H1 (cell line): Measurements from ENCODE around the gene SEMA4D. TPM values are rescaled to one million over a fixed set of nuclear protein-coding genes. Genes with fewer than 3 reads are reported as not detected.

Experiments used
- BACH1 ChIP-seq: IDR thresholded peaks from 2 replicates; pipeline ENCODE4 v1.6.1; 2012; ENCODE audit warnings: low read length, improper control_type of control experiment
- CBX8 ChIP-seq: fragments of 300-800, 300-1000 bp; sonication (generic); IDR thresholded peaks from 2 replicates; pipeline ENCODE4 v1.7.1; 2016; ENCODE audit warnings: low read depth, low read length, borderline replicate concordance
- CHD1 ChIP-seq: IDR thresholded peaks from 2 replicates; pipeline ENCODE4 v1.6.1; 2012; ENCODE audit warnings: low read depth, low read length, improper control_type of control experiment
- CHD7 ChIP-seq: fragments of 300-600 bp; sonication (generic); IDR thresholded peaks from 2 replicates; pipeline ENCODE4 v1.7.1; 2012; ENCODE audit warnings: low read length, moderate library complexity, mild to moderate bottlenecking, inconsistent platforms; ENCODE audit not compliant: insufficient replicate concordance
- EZH2 ChIP-seq: fragments of 200-600 bp; sonication (generic); IDR thresholded peaks from 2 replicates; pipeline ENCODE4 v1.7.1; 2012; ENCODE audit warnings: low read depth, mild to moderate bottlenecking, moderate library complexity, low read length, inconsistent platforms; ENCODE audit not compliant: severe bottlenecking
- JUND ChIP-seq: IDR thresholded peaks from 2 replicates; pipeline ENCODE4 v1.6.1; 2011; ENCODE audit warnings: mild to moderate bottlenecking, improper control_type of control experiment, low read length
- TAF1 ChIP-seq: IDR thresholded peaks from 2 replicates; pipeline ENCODE4 v1.6.1; 2011; ENCODE audit warnings: mild to moderate bottlenecking, low read depth, low read length
- TBP ChIP-seq: IDR thresholded peaks from 2 replicates; pipeline ENCODE4 v1.6.1; 2011; ENCODE audit warnings: low read depth, low read length, improper control_type of control experiment
- ZNF274 ChIP-seq: IDR thresholded peaks from 2 replicates; pipeline ENCODE4 v1.7.0; 2012; ENCODE audit warnings: low read length, borderline replicate concordance; ENCODE audit errors: extremely low read depth
- polyA plus RNA-seq, 7 experiments: library from polyadenylated mRNA; depleted of rRNA in 3 of 7; stranded (reverse) in 5 of 7; unstranded in 2 of 7; fragments of >200 nt in 5 of 7; fragments of 200-250 nt in 2 of 7; gene quantifications; 1 replicate in 5 of 7; 2 replicates in 1 of 7; 4 replicates in 1 of 7; pipeline versions ENCODE4 v1.2.1 to v1.2.3, GENCODE V29; 2011 to 2013; ENCODE audit warnings: missing spikeins in 2 of 7, mixed read lengths in 2 of 7
- total RNA-seq: library from RNA; stranded (reverse); fragmentation: NEBNext Ultra II Directional; extraction: Animal tissue kit (Norgen Biotek cat#: 25700); gene quantifications from 2 replicates; pipeline ENCODE4 v1.2.1, GENCODE V29; 2021

Gene SEMA4D
- total and polyA plus RNA-seq, 2 of the 8 experiments (the other 6 are each of a cell fraction or from before 2014, with no cell fraction given), result 21.0 to 70.4 TPM

GRCh38 chr9:89315482-89315881, 182.4 kb downstream of the SEMA4D start (continued):
- no peak for TF ChIP-seq CHD7
- TF ChIP-seq ZNF274, result no peak
- no peak for TF ChIP-seq CBX8
- TF ChIP-seq TAF1, result no peak
- TF ChIP-seq BACH1, result no peak
- no peak for TF ChIP-seq JUND
- TF ChIP-seq EZH2, result no peak
- TF ChIP-seq CHD1, result no peak
- TF ChIP-seq TBP, result no peak
- TF ChIP-seq, all 59 proteins: peak for 0
